Dedifferentiated amniotic fluid mesenchymal stem cell (primary cell): Measurements from ENCODE around the gene PRPSAP2.

Experiments
- DNase-seq: peaks from one replicate; pipeline ENCODE4 v3.0.0-alpha.2; 2016; ENCODE audit errors: extremely low spot score

The PRPSAP2 gene

DNA sequence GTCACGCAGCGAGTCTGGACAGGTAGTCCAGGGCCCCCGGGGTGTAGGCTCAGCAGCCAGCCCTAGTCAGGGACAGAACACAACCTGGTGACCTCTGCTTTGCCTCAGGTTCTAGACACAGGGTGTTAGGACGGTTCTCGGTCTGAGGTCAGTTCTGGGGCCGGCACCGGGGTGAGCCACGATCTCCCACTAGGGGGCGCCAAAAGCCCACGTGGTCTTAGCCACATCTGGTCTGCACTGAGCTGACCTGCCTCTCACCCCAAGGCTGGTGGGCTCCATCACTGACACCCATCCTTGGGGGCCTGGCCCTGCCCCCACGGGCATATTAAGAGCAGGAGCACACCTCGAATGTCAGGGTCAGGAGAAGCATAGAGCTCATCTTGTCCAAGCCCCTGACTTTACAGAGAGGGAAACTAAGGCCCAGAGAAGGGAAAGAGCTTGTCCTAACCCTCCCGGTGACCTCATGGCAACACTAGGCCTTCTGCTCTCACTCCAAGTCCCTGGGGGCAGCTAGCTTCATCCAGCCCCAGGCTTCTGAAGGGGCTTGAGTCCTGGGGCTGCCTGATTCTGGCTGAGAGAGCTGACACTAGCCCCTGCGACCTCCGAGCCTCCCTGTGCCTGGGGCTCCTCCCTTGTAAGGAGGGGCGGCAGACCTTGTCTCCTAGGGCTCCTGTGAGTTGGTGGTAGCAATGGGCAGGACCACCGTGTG is 103.0 kb downstream of the PRPSAP2 start:
- peak; percentile 40 for DNase-seq

DNA sequence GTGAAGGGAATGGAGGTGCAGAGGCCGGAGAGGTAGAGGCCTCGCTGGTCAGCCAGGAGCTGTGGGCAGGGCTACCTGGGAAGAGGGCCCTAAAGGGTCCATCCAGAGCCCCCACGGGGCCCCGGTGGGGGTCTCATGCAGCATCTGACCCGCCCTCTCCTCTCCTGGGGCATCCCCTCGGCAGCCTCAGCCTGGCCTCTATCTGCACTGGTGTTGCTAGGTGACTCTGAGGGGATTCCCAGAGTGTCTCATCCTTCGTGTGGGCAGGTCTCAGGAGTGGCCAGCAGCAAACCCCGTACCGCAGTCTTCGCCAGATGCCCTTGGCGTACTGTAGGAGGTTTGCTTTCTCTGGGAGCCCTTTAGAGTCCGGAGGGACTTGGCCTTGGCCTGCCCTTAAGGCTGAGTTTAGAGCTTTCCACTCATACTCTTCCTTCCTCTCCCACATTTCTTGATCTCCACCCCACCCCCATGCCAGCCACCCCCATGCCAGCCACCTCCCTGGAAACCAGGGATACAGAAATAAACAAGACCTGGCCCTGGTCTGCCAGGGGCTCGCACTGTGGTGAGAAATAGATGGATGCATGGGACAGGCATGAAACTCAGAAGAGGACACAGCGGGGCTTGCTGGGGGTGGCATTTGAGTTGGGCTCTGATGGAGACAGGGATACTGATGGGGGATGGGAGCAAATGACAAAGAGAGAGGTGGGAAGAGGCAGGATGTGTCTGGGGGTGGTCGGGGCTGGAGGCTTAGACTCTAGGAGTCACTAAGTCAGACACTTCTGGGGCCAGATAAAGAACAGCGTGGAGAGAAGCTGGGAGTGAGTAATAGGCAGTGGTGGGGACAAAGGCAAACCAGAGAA is 103.9 kb downstream of the PRPSAP2 start:
- no peak for DNase-seq

DNA sequence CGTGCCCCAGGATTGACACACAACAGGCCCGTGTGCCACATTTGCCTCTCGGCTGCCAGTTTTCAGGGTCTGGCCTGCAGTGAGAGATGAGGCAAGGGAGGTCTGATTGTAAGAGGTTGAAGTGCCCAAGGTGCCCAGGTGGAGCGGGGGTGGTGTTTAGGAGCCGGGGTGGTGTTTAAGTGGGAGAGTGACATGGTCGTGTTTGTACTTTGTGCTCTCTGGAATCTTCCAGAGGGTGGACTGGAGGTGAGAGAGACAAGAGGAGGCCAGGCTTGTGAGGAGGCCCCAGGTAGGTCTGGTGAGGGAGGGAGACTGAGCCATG is 104.5 kb downstream of the PRPSAP2 start:
- DNase-seq, result no peak

DNA sequence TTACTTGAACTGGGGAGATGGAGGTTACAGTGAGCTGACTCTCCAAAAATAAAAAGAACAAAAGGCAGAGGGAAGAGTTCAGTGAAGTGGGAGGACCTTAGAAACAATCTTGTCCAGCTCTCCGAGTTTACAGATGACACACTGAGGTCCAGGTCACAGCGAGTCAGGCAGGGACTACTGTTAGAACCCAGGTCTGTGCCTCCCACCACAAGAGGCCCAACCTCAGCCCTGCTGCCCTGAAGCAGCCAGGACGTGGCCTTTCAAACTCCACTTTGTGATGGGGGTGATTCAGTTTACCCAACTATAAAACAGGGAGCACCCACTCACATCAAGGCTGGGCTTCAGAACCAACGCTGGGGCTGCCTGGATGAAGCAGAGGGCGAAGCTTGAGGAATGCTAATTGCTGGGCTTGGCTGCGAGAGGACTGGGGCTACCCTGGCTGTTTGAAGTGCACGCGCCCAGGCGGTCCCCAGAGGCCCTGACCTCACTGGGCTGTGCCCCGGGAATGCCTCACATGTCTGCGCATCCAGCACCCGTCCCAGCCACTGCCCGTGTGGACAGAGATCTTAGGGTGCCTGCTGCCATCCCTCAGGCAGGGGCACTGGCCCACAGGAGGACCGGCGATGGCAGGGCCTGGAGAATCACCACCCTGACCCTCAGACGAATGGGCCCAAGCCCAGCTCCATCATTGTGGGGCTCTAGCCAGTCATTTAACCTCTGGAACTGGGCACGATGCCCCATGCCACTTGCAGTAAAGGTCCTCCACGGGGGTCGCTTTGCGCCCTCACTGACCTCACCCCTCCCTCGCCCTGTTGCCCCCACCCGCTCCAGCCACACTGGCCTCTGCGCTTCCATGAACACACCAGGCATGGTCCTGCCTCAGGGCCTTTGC is 105.4 kb downstream of the PRPSAP2 start:
- no peak for DNase-seq

DNA sequence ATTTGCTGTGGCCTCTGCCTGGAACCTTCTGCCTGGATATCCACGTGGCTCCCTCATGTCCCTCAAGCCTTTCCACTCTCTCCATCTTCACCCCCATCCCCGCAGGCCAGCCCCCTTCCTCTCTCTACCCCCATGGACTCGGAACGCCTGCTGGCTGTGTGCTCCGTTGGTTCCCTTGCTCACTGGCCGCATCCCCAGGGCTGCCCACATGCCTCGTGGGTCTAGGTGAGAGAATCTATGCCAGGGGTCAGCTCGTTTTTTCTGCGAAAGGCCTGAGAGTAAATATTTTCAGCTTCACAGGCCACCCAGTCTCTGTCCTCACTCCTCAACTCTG is 106.1 kb downstream of the PRPSAP2 start:
- DNase-seq, result no peak

DNA sequence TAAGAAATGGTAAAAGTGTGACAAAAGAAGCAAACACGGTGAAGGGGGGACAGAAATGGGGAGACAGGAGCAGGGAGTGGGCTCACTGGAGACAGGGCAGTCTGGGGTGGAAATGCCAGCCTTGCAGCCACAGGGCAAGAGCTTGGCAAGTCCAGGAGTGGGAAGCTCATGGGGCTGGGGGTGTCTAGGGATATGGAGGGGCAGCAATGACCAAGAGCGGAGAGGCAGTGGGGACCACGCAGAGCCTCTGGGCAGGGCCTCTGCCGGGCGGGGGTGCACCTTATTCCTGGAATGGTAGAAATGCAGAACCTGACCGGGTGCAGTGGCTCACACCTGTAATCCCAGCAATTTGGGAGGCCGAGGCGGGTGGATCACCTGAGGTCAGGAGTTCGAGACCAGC is 106.6 kb downstream of the PRPSAP2 start:
- no peak for DNase-seq

DNA sequence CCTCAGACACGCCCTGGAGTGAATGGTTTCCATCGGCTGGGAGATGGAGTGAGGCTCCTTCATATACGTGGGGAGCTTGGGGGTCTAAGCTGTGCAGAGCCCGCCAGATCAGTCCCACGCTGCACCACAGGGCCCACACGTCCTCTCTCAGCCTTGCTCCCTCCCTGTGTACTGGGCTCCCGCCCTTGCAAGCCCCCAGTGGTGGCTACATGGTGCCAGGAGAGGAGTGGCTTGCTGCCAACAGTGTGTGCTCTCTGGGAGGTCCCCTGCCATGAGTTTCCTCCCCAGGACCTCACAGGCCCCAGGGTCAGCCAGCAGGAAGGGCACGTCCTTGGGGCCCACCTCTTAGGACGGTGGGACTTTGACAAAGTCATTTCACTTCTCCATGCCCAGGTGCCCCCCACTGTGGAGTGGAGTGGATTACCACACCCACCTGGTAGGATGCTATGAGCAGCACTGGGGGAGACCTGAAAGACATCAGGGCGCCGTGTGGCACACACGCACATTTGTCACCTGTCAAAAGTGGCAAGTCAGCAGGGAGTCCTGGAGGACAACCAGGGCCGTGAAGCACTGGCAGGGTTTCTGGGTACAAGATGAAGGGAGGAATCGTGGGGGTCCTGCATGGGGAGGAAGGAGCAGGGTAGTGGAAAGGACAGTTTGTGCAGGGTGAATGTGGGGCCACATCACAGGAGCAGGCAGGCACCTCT is 107.8 kb downstream of the PRPSAP2 start:
- DNase-seq, result no peak

DNA sequence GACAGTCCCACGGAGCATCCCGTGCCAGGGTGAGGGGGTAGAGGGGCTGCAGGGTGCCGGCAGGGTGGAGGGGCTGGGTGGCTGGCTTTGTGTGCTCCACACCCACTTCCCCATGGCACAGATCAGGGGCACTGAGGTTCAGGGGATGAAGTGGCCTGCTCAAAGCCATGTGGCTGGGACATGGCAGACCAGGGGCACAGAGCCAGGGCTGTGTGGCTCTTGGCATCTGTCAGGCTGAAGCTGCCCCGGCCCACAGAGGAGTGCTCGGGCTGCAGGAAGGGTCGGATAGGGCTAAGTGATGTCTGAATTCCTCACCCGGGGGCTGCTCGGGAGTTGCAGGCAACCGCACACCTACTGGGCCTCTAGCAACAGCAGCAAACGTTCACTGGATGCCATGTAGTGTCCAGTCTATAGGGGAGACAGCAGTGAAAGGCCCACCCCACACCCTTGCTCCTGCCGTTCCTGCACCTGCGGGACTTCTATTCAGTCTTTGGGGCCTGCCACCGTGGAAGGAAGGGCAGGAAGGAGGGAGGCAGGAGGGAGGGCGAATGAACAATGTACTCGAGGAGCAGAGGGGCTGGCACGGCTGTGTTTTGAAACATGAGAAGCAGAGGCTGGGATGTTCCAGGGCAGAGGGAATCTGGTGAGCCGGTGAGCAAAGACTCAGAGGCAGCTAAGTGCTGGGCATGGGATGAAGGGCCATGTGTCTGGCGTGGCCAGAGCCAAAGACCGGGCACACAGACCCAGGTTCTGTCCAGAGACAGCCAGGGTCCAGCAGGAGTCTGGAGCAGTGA is 109.1 kb downstream of the PRPSAP2 start:
- DNase-seq, result no peak

DNA sequence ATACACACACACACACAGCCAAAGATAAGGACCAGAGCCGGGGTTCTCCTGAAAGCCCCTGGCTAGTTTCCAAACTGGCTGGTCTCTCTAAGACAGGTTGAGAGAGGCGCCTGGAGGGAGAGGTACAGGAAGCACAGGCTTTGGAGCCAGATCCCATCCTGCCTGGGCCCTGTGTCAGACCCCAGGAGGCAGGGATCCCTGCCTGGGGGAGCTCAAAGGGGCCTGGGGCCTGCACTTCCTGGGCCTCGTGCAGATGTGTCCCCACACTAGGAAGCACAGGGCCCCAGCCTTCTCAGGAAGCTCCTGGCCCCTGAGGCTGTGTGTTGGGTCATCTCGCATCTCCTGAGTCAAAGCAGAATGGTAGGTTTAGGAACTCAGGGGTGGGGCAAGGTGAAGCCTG is 110.0 kb downstream of the PRPSAP2 start:
- no peak for DNase-seq

DNA sequence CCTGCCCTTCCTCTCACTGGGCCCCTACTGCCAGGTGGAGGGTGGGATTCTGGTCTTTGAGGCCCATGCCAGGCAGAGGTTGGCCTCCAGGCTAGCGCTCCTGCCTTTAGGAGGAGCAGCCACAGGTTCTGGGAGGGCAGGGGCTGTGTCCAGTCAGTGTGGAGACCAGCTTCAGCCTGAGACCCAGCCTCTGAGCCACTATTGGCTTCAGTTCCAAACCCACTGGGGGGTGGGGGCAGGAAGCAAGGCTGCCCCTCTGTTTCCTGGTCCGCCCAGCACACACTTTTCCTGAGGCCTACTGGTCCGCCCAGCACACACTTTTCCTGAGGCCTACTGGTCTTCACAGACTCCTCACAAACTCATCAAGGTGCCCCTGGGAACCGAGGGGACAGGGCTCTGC is 110.4 kb downstream of the PRPSAP2 start:
- DNase-seq, result no peak

DNA sequence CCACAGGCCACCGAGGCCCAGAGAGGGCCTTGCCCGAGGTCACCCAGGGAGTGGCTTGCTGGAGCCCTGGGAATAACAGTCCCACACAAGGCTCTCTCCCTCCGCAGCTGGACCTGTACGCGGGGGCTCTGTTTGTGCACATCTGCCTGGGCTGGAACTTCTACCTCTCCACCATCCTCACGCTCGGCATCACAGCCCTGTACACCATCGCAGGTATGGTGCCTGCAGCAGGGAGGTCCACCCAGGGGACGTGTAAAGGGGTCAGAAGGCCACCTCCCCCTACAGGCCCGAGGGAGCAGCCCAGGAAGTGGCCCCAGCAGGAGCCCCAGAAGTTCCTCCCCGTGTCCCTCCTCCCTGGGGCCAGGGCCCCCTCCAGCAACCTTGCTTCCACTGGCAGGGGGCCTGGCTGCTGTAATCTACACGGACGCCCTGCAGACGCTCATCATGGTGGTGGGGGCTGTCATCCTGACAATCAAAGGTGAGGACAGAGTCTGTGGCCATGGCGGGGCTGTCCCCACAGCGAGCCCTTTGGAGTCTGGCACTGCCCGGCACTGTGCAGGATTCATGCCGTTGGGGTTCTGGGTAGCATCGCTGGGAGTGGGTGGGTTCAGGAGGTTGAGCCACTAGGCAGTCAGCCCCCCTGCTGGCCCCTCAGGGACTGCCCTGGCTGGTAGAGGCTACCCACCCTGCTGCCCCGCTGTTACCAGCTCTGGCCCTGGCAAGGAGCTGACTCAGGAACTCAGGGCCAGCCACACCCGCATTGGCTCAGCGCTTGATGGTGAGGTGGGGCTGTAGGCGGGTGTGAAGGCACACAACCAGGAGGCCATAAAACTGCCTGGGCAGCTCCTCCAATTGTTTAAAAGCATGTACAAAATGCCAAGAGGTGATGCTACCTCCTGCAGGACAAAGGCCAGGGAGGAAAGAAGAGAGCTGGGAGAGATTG is 111.3 kb downstream of the PRPSAP2 start:
- DNase-seq, result no peak

DNA sequence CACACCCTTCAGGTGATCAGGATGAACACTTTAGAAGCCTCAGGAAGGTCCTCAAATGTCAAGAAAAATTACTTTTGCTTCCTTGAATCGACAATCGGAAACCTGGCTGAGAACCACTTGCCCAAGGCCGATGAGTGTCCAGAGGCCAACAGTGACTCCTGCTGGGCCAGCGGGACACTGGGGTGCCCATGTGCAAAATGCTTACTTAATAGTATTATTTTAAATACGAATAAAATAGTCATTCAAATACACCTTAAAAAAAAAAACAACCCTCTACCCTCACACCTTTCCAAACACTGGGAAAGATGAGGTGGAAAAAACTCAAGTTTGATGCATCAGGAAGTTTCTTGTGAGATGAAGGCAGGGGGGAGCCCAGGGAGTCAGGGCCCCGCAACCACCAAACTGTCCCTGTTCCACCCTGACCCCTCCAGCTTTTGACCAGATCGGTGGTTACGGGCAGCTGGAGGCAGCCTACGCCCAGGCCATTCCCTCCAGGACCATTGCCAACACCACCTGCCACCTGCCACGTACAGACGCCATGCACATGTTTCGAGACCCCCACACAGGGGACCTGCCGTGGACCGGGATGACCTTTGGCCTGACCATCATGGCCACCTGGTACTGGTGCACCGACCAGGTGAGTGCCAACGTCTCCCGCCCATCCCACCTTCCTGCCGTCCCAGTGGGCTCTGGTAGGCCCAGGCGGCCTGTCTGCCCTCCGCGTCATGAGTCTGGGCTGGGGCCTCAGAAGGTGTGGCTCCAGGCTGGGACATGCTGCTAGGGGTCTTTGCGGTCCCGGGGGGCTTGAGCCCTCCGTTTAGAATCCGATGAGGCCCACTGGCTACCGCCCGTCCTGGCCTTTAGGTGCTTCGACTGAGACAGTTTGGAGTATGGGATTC is 112.9 kb downstream of the PRPSAP2 start:
- DNase-seq, result no peak

DNA sequence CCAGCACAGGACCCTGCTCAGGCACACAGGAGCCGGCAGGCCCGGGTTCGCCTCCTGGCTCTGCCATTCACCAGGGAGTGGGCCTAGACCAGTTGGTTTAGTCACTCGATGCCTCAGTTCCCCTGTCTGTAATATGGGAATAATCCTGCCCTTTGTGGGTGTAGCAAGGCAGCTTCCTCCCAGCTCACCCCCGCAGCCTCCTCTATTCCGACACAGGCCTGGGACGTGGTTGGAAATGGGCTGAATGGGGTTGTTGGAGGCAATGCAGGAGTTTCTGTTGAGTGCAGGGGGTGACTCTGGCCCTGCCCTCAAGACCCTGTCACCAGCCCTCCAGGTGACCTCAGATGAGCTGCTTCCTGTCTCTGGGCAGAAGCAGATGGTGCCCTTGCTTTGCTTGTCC is 113.9 kb downstream of the PRPSAP2 start:
- DNase-seq, result no peak

DNA sequence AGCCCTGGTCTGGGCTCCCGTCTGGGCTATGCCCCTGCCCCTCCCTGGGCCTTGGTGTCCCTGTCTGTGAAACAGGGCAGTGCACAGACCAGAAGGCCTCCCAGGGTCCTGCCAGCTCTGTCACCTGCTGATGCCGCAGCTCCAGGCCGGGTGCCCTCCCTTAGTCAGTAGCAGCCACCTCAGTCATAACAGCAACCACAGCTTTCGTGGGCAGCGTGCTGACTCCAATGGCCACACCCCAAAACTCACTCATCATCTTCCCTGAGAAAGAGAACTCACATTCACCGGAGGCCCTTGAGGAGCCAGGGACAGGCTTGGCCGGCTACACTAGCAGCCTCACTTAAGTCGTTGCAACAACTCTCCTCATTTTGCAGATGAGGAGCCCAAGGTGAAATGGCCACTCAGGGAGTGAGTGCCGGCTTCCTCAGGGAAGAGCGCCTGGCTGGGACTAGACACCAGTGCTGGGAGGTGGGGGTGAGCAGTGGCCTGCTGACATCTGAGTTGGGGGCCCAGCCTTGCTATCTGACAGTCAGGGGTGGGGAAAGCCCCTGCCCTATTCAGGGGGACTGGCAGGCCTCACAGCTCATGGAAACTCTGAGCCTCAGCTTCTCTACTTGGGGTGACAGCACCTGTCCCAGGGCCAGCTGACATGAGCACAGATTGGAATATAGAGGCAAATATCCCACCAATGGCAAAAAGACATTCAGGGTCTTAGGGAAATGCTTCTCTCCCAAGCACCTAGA is 116.6 kb downstream of the PRPSAP2 start:
- no peak for DNase-seq

DNA sequence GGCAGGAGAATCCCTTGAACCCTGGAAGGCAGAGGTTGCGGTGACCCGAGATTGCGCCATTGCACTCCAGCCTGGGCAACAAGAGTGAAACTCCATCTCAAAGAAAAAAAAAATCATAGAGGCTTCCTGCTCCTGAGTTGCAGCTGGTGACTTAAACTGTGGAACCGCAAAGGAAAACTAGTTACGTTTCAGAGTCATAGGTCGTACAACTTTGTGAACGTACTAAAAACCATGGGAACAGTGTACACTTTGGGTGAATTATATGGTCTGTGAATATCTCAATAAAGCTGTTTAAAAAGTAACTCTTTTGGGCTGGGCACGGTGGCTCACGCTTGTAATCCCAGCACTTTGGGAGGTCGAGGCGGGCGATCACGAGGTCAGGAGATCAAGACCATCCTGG is 117.7 kb downstream of the PRPSAP2 start:
- DNase-seq, result no peak

DNA sequence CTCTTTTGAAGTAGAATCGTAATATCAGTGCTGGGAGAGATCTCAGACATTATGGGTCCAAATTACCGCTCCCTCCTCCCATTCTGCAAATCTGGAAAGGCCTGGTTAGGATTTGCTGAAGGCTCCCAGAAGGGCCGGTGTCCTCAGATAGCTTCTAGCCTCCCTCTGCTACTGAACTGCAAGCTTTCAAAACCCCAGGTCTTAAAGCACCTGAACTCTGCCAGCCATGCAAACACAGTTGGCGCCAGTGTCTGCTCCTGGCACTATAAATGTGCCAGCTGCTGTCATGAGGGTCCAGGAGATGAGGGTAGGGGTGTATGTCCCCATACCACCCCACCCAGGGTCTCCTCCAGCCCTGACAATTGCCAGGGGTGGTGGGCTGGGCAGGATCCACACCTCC is 118.3 kb downstream of the PRPSAP2 start:
- no peak for DNase-seq

DNA sequence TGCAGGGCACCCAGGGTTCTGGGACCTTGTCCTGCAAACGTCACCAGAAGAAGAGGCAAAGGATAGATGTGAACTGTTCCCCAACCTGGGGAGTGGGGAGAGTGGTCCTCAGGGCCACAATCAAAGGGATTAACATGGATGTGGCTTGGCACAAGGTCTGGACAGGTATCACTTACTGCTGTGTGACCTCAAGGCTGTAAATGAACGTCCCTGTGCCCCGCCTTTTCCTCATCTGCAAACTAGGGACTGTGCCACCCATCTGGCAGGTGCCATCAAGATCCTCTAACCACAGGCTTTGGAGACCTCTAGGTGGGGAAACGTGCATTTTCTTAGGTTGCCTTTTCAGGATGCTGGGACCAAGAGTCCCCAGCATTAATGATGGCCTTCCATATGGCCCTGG is 119.1 kb downstream of the PRPSAP2 start:
- DNase-seq, result no peak

DNA sequence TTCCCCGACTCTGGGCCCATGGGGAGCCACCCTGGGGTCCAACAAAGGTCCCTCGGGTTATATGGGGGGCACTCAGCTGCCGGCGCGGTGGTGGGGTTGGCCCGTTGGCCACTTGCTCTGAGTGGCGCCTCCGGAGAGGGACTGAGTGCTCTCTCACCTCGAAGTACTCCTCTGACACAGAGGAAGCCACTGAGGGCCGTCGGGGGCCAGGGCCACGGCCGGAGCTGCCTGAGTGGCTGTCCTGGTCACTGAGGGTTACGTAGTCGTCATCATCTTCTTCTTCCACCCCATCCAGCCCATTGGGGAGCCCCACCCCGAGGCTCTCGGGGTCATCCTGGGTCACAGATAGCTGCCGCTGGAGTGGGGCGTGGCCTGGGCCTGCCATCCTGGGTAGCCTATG is 119.7 kb downstream of the PRPSAP2 start:
- DNase-seq, result no peak
